C4-2B (cell line): ENCODE results near the gene DLX1.

Source experiments
- CTCF ChIP-seq: fragments of 450-650 bp; conservative IDR thresholded peaks from 2 replicates; pipeline ENCODE4 v1.5.1; 2017; ENCODE audit warnings: mild to moderate bottlenecking
- ZFX ChIP-seq: fragments of 450-650 bp; IDR thresholded peaks from 2 replicates; pipeline ENCODE4 v1.6.1; 2017

GRCh38 chr2:172050479-172051125 lies 34.7 kb upstream of the DLX1 start:
- TF ChIP-seq CTCF (no peak), ZFX (no peak)
